Measurements from ENCODE around the gene ST3GAL5. TPM values are rescaled to one million over a fixed set of nuclear protein-coding genes. Genes with fewer than 3 reads are reported as not detected.

The ST3GAL5 gene
- total and polyA plus RNA-seq, 2 donors (not counting 1 experiment from before 2014, with no cell fraction given), result 6.2 to 10.9 TPM

DNA sequence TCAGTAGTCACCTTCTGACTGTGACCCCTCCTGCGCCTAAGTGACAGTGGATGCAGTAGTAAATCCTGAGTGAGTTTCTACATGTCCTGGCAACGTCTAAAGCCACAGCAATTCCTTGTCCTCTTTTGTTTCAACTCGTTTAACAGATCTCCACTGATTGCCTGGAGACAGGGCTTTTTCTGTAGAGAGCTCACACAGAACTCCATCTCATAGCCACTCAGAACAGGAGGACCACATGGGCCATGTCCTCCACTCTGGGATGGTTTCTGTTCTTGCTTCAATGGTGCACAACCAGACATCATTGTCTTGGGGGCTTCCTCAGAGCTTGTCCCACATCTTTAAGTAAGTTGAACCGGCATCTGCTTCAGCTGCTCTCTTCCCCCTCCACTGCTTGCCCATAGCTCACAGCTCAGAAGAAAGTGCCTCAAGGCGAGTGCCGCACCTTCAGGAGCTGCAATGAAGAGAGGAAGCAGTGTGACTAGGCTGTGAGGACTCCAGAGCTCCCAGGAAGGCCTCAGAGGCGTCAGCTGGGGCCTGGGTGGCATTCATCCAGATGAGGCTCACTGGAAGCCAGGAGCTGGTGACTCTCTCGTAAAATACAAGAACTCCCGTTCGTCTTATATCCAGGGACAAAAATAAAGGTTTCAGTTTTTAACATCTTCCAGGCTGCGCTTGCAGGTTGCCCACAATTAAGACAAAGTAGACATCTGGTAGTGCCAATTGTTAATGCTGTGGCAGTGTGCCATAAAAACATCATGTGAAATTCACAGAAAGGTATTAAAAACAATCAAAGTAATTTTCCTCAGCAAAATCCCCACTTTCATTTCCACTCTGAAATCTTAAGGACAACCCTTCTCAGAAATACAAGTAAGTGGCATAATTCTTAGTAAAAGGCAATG lies 37.3 kb downstream of the ST3GAL5 start:
- no peak for TF ChIP-seq CTCF (conservative IDR thresholded peaks at IDR 0.05 in 1 of 2, IDR thresholded peaks at IDR 0.05 in 1 of 2; ENCODE audit: low read depth in 1 of 2, low read length in 2 of 2)
- no peak for TF ChIP-seq EZH2 (IDR thresholded peaks at IDR 0.05; ENCODE audit: low read length, missing control alignments)
- Histone ChIP-seq H3K79me2 (ENCODE audit: control insufficient read depth, insufficient read depth, low read length) (no peaks in the 10 kb centered on the region), H3K4me3 (replicated peaks in 1 of 4; ENCODE audit: control extremely low read depth in 1 of 4, insufficient read depth in 1 of 4, low read depth in 3 of 4, low read length in 4 of 4) (no peak overlapping the region), H3K36me3 (ENCODE audit: control insufficient read depth, insufficient read depth, low read length) (no peaks in the 10 kb centered on the region), H4K20me1 (ENCODE audit: control insufficient read depth, extremely low read depth, insufficient read depth, low read length) (no peaks in the 10 kb centered on the region), H3K9me3 (ENCODE audit: control insufficient read depth, insufficient read depth, low read depth, low read length) (no peaks in the 10 kb centered on the region), H3K4me2 (ENCODE audit: extremely low read depth, insufficient read depth, low read length) (no peak overlapping the region), H3K27ac (ENCODE audit: insufficient read depth, low read length) (no peak overlapping the region), H2AFZ (ENCODE audit: low read length) (no peak overlapping the region), H3K9ac (ENCODE audit: insufficient read depth, low read length) (no peak overlapping the region), H3K27me3 (ENCODE audit: control insufficient read depth, insufficient read depth, low read length) (no peaks in the 10 kb centered on the region), H3K4me1 (ENCODE audit: control insufficient read depth, extremely low read depth, insufficient read depth, low read length) (peaks cover 2% of the 10 kb centered on the region)
- no peak for DNase-seq (ENCODE audit: low read depth in 2 of 2)

DNA sequence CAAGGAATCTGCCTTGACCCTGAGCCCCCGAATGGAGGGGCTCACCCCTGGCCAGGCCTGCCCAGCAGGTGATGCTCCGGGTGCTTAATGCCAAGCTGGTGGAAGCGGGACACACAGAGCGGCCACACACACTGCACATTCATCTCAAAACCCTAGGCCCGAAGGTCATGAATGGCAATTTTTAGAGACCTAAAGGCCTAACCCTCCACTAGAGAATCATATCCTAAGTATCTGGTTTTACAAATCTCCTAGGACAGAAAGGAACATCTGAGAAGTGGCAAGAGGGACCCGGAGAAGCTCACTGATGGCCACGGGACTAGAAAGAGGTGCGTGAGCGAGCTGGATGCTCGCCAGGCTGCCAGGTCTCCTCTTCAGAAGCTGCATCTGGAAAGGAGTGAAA lies 38.3 kb downstream of the ST3GAL5 start:
- Histone ChIP-seq H4K20me1 (ENCODE audit: control insufficient read depth, extremely low read depth, insufficient read depth, low read length) (no peaks in the 10 kb centered on the region), H3K4me3 (replicated peaks in 1 of 4; ENCODE audit: control extremely low read depth in 1 of 4, insufficient read depth in 1 of 4, low read depth in 3 of 4, low read length in 4 of 4) (no peak overlapping the region), H3K27ac (ENCODE audit: insufficient read depth, low read length) (no peak overlapping the region), H3K9ac (ENCODE audit: insufficient read depth, low read length) (no peak overlapping the region), H3K79me2 (ENCODE audit: control insufficient read depth, insufficient read depth, low read length) (no peaks in the 10 kb centered on the region), H3K27me3 (ENCODE audit: control insufficient read depth, insufficient read depth, low read length) (no peaks in the 10 kb centered on the region), H3K9me3 (ENCODE audit: control insufficient read depth, insufficient read depth, low read depth, low read length) (no peaks in the 10 kb centered on the region), H3K4me1 (ENCODE audit: control insufficient read depth, extremely low read depth, insufficient read depth, low read length) (peaks cover 5% of the 10 kb centered on the region), H3K4me2 (ENCODE audit: extremely low read depth, insufficient read depth, low read length) (no peak overlapping the region), H2AFZ (ENCODE audit: low read length) (no peak overlapping the region), H3K36me3 (ENCODE audit: control insufficient read depth, insufficient read depth, low read length) (no peaks in the 10 kb centered on the region)
- DNase-seq (ENCODE audit: low read depth in 2 of 2), result no peak
- TF ChIP-seq CTCF (conservative IDR thresholded peaks at IDR 0.05 in 1 of 2, IDR thresholded peaks at IDR 0.05 in 1 of 2; ENCODE audit: low read depth in 1 of 2, low read length in 2 of 2), result no peak
- TF ChIP-seq EZH2 (IDR thresholded peaks at IDR 0.05; ENCODE audit: low read length, missing control alignments), result no peak

- Histone ChIP-seq H3K27ac (ENCODE audit: insufficient read depth, low read length) (no peak overlapping the region), H3K9ac (ENCODE audit: insufficient read depth, low read length) (no peak overlapping the region), H3K4me1 (ENCODE audit: control insufficient read depth, extremely low read depth, insufficient read depth, low read length) (peaks cover 5% of the 10 kb centered on the region), H3K4me3 (replicated peaks in 1 of 4; ENCODE audit: control extremely low read depth in 1 of 4, insufficient read depth in 1 of 4, low read depth in 3 of 4, low read length in 4 of 4) (no peak overlapping the region), H3K4me2 (ENCODE audit: extremely low read depth, insufficient read depth, low read length) (no peak overlapping the region), H2AFZ (ENCODE audit: low read length) (no peak overlapping the region), H3K36me3 (ENCODE audit: control insufficient read depth, insufficient read depth, low read length) (no peaks in the 10 kb centered on the region), H3K9me3 (ENCODE audit: control insufficient read depth, insufficient read depth, low read depth, low read length) (no peaks in the 10 kb centered on the region), H4K20me1 (ENCODE audit: control insufficient read depth, extremely low read depth, insufficient read depth, low read length) (no peaks in the 10 kb centered on the region), H3K79me2 (ENCODE audit: control insufficient read depth, insufficient read depth, low read length) (no peaks in the 10 kb centered on the region), H3K27me3 (ENCODE audit: control insufficient read depth, insufficient read depth, low read length) (no peaks in the 10 kb centered on the region)
- TF ChIP-seq EZH2 (IDR thresholded peaks at IDR 0.05; ENCODE audit: low read length, missing control alignments) (no peak), CTCF (conservative IDR thresholded peaks at IDR 0.05 in 1 of 2, IDR thresholded peaks at IDR 0.05 in 1 of 2; ENCODE audit: low read depth in 1 of 2, low read length in 2 of 2) (no peak)
- DNase-seq (ENCODE audit: low read depth in 2 of 2), result no peak
Observed at GRCh38 chr2:85847051-85847588, 41.7 kb downstream of the ST3GAL5 start.

Data from fibroblast of lung (primary cell).